Measurements from ENCODE around the gene STH. TPM values are rescaled to one million over a fixed set of nuclear protein-coding genes. Genes with fewer than 3 reads are reported as not detected.

The STH gene
- total RNA-seq, 2 donors from 2014 or later: not detected

DNA sequence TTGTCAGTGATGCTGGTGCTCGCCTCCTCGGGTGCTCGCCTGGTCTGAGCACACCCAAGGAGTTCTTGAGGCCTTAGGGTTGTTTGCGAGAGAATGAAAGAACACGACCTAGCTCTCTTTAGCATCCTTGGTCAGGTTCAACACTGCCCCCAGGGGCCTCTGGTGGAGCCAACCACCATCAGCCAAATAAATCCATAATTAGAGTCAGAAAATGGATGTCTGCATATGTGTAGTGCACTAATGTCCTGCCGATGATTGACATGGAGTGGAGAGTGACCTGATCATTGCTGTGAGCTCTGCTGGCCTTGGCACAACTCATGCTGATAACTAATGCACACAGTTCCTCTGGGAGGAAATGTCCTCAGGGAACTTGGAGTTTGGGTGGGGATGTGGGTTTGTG lies 8.2 kb upstream of the STH start:
- intact Hi-C loops (cut with DNase I): no loop called here
- no peak for DNase-seq (ENCODE audit: low spot score)
- Histone ChIP-seq H3K27ac (no peak overlapping the region), H3K4me1 (replicated peaks) (no peaks in the 10 kb centered on the region), H3K9me3 (no peaks in the 10 kb centered on the region), H3K27me3 (replicated peaks; ENCODE audit: insufficient read depth) (no peaks in the 10 kb centered on the region), H3K4me3 (no peak overlapping the region), H3K36me3 (no peaks in the 10 kb centered on the region)
- TF ChIP-seq, protein P1, sequence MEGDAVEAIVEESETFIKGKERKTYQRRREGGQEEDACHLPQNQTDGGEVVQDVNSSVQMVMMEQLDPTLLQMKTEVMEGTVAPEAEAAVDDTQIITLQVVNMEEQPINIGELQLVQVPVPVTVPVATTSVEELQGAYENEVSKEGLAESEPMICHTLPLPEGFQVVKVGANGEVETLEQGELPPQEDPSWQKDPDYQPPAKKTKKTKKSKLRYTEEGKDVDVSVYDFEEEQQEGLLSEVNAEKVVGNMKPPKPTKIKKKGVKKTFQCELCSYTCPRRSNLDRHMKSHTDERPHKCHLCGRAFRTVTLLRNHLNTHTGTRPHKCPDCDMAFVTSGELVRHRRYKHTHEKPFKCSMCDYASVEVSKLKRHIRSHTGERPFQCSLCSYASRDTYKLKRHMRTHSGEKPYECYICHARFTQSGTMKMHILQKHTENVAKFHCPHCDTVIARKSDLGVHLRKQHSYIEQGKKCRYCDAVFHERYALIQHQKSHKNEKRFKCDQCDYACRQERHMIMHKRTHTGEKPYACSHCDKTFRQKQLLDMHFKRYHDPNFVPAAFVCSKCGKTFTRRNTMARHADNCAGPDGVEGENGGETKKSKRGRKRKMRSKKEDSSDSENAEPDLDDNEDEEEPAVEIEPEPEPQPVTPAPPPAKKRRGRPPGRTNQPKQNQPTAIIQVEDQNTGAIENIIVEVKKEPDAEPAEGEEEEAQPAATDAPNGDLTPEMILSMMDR (IDR thresholded peaks at IDR 0.05): no peak
- TF ChIP-seq POLR2A (IDR thresholded peaks at IDR 0.05) (no peak), POLR2AphosphoS5 (IDR thresholded peaks at IDR 0.05) (no peak)
- WGBS: 86% methylated on average over 6 of the region's 6 CpGs

DNA sequence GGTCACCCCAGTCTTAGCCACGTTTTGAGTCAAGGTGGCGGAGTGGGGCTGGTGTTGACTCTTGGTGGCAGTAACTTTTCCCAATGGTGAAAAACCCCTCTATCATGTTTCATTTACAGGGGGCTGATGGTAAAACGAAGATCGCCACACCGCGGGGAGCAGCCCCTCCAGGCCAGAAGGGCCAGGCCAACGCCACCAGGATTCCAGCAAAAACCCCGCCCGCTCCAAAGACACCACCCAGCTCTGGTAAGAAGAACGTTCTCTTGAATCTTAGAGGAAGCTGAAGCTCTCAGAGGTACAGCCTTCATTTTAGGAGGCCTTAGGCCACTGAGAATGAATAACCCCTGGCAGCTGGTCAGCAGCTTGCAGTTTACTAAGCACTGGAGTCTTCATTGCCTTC lies 7.7 kb upstream of the STH start:
- H3K36me3 ChIP-seq: no peaks in the 10 kb centered on the region
- intact Hi-C loops (cut with DNase I): no loop called here
- H3K9me3 ChIP-seq: no peaks in the 10 kb centered on the region
- DNase-seq (ENCODE audit: low spot score): no peak
- TF ChIP-seq POLR2A (IDR thresholded peaks at IDR 0.05) (no peak), POLR2AphosphoS5 (IDR thresholded peaks at IDR 0.05) (no peak)
- TF ChIP-seq, protein P1 (IDR thresholded peaks at IDR 0.05): no peak
- no peak overlapping the region for H3K4me3 ChIP-seq
- no peaks in the 10 kb centered on the region for H3K4me1 ChIP-seq (replicated peaks)
- 93% methylated on average over 10 of the region's 10 CpGs for WGBS
- H3K27ac ChIP-seq: no peak overlapping the region
- H3K27me3 ChIP-seq (replicated peaks; ENCODE audit: insufficient read depth): no peaks in the 10 kb centered on the region

DNA sequence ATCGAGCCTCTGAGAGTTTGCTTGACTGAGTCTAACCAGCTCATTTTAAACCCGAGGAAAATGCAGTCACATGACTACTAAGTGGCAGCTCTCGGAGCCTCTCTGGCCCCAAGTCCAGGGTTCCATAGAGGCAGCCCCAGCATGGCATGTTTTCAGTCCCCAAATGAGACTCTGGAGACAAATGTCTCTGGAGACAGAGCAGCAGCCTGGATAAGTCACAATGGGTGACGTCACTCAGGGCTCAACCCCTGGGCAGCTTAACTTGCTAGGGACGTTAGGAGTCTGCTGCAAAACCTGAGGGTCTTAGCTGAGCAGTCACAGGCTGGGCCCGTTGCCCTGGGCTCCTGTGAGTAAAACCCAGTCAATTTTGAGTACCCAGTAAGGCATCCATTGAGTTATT lies 6.9 kb upstream of the STH start:
- Histone ChIP-seq H3K4me1 (replicated peaks) (no peaks in the 10 kb centered on the region), H3K27me3 (replicated peaks; ENCODE audit: insufficient read depth) (no peaks in the 10 kb centered on the region), H3K36me3 (no peaks in the 10 kb centered on the region), H3K4me3 (no peak overlapping the region), H3K9me3 (no peaks in the 10 kb centered on the region), H3K27ac (no peak overlapping the region)
- no peak for TF ChIP-seq POLR2AphosphoS5 (IDR thresholded peaks at IDR 0.05)
- no peak for TF ChIP-seq POLR2A (IDR thresholded peaks at IDR 0.05)
- TF ChIP-seq, protein P1 (IDR thresholded peaks at IDR 0.05): no peak
- no peak for DNase-seq (ENCODE audit: low spot score)
- intact Hi-C loops (cut with DNase I): no loop called here
- 80% methylated on average over 6 of the region's 6 CpGs for WGBS

DNA sequence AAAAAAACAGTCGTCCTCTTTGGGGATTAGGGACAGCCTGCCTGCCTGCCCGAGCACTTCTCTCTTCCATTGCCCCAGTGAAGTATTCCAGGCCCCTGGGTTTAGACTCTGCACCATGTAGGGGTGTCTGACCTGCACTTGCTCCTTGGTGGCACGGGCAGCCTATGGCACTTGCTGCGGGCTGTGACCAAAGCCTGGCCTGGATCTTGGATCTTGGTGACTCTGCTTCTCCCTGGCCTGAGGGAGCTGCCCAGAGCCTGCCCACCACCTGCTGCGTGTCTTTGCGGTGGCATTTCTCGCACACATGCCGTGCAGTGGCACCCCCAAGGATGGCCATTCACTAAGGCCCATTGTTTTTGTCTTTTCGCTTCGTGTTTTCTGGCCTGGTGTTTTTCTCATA lies 6.1 kb upstream of the STH start:
- intact Hi-C loops (cut with DNase I): no loop called here
- Histone ChIP-seq H3K9me3 (no peaks in the 10 kb centered on the region), H3K36me3 (no peaks in the 10 kb centered on the region), H3K27me3 (replicated peaks; ENCODE audit: insufficient read depth) (no peaks in the 10 kb centered on the region), H3K4me1 (replicated peaks) (no peaks in the 10 kb centered on the region), H3K27ac (no peak overlapping the region), H3K4me3 (no peak overlapping the region)
- no peak for DNase-seq (ENCODE audit: low spot score)
- TF ChIP-seq POLR2AphosphoS5 (IDR thresholded peaks at IDR 0.05): no peak
- TF ChIP-seq, protein P1 (IDR thresholded peaks at IDR 0.05): no peak
- no peak for TF ChIP-seq POLR2A (IDR thresholded peaks at IDR 0.05)
- 79% methylated on average over 10 of the region's 10 CpGs for WGBS

DNA sequence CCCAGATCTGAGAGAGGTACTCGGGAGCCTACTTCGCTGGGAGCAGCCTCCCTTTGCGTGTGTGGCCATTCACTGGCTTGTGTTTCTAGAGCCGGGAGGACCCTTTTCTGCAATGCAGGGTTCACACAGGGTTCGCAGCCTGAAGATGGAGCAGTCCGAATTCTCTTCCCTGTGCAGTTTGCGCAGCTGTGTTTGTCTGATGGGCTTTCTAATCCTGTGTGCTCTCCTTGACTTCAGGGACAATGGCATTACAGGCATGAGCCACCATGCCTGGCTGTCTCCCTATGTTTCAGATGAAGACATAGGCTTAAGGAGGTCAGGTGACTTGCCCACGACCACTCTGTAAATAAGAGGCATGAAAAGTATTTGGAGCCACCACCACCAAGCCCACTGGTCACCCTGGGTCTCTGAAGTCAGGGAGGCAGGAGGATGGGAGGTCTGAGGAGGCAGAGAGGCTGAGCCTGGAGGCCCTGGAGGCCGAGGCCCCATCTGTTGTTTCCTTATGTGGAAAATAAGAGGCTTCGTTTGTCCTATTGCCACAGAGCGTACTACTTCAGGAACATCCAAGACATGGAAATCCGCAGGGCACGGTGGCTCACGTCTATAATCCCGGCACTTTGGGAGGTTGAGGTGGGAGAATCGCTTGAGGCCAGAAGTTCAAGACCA lies 5.0 kb upstream of the STH start:
- no peaks in the 10 kb centered on the region for H3K9me3 ChIP-seq
- TF ChIP-seq, protein P1 (IDR thresholded peaks at IDR 0.05): no peak
- TF ChIP-seq POLR2A (IDR thresholded peaks at IDR 0.05) (no peak), POLR2AphosphoS5 (IDR thresholded peaks at IDR 0.05) (no peak)
- intact Hi-C loops (cut with DNase I): no loop called here
- H3K27me3 ChIP-seq (replicated peaks; ENCODE audit: insufficient read depth): no peaks in the 10 kb centered on the region
- H3K4me3 ChIP-seq: no peak overlapping the region
- no peak overlapping the region for H3K27ac ChIP-seq
- no peak for DNase-seq (ENCODE audit: low spot score)
- WGBS: 90% methylated on average over 16 of the region's 16 CpGs
- no peaks in the 10 kb centered on the region for H3K36me3 ChIP-seq
- H3K4me1 ChIP-seq (replicated peaks): no peaks in the 10 kb centered on the region

Measured in prostate gland (tissue), 2 donors.